Measurements from ENCODE around the gene ST14. TPM values are rescaled to one million over a fixed set of nuclear protein-coding genes. Genes with fewer than 3 reads are reported as not detected.

Gene ST14
- total RNA-seq, 1 donor from 2014 or later: 0.10 TPM

DNA sequence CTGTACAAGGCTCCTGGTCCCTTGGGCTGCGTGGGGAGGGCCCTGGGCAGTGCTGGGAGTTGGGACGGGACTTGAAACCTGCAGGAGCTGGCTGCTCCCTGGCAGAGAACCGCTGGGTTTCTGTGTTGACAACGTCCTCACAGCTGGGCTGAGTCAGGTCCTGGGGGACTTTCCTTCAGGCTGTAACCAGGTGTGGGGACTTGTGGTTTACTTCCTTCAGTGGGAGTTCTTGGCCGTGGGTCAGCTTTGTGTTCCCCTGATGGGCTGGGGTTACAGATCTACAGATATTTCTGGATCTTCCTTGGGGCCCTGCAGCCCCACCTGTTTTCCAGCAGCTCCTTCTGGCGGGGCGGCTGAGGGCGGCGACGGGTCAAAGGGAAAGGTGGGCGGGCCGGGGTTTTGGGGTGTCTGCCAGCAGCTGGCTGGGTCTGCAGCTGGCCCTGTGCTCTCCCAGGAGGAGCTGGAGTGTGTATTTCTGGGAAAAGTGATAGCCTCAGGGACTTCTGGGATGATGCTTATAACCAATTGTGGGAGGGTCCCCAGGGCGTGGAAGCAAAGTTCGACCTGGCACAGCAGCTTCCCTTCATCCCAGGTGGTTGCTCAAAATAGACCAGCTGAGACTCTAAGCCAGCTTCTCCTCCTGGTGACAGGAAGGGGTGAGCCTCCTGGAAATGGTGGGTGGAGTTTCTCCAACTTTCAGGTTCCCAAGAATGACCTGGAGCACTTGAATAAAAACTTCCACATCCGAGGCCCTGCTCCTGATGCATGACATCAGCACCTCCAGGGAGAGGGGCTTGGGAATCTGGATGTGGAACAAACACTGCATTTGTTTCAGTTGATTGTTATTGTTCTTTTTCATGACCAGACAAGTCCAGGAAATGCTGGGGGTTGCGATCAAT is 19.1 kb downstream of the ST14 start:
- Mint-ChIP-seq H3K27me3 (ENCODE audit: low read depth) (no peaks in the 10 kb centered on the region), H3K4me1 (ENCODE audit: low read depth) (no peaks in the 10 kb centered on the region), H3K4me3 (ENCODE audit: unreplicated experiment) (no peak overlapping the region), H3K36me3 (ENCODE audit: low read depth) (no peaks in the 10 kb centered on the region), H3K9me3 (ENCODE audit: low read depth) (peaks cover 8% of the 10 kb centered on the region), H3K27ac (ENCODE audit: unreplicated experiment) (no peak overlapping the region)
- DNase-seq (ENCODE audit: low spot score): no peak
- no peak for TF ChIP-seq CTCF (IDR thresholded peaks at IDR 0.05)

GRCh38 chr11:130179396-130180306 is 20.1 kb downstream of the ST14 start:
- H3K9me3 Mint-ChIP-seq (ENCODE audit: low read depth): peaks cover 5% of the 10 kb centered on the region
- no peak overlapping the region for H3K4me3 Mint-ChIP-seq (ENCODE audit: unreplicated experiment)
- no peak for TF ChIP-seq CTCF (IDR thresholded peaks at IDR 0.05)
- DNase-seq (ENCODE audit: low spot score): no peak
- no peaks in the 10 kb centered on the region for H3K4me1 Mint-ChIP-seq (ENCODE audit: low read depth)
- H3K27me3 Mint-ChIP-seq (ENCODE audit: low read depth): peaks cover 2% of the 10 kb centered on the region
- no peak overlapping the region for H3K27ac Mint-ChIP-seq (ENCODE audit: unreplicated experiment)
- H3K36me3 Mint-ChIP-seq (ENCODE audit: low read depth): no peaks in the 10 kb centered on the region

GRCh38 chr11:130180491-130180890 is 20.9 kb downstream of the ST14 start:
- H3K4me3 Mint-ChIP-seq (ENCODE audit: unreplicated experiment): no peak overlapping the region
- H3K4me1 Mint-ChIP-seq (ENCODE audit: low read depth): no peaks in the 10 kb centered on the region
- no peak overlapping the region for H3K27ac Mint-ChIP-seq (ENCODE audit: unreplicated experiment)
- TF ChIP-seq CTCF (IDR thresholded peaks at IDR 0.05): no peak
- H3K36me3 Mint-ChIP-seq (ENCODE audit: low read depth): no peaks in the 10 kb centered on the region
- H3K9me3 Mint-ChIP-seq (ENCODE audit: low read depth): peaks cover 5% of the 10 kb centered on the region
- no peak for DNase-seq (ENCODE audit: low spot score)
- peaks cover 2% of the 10 kb centered on the region for H3K27me3 Mint-ChIP-seq (ENCODE audit: low read depth)

DNA sequence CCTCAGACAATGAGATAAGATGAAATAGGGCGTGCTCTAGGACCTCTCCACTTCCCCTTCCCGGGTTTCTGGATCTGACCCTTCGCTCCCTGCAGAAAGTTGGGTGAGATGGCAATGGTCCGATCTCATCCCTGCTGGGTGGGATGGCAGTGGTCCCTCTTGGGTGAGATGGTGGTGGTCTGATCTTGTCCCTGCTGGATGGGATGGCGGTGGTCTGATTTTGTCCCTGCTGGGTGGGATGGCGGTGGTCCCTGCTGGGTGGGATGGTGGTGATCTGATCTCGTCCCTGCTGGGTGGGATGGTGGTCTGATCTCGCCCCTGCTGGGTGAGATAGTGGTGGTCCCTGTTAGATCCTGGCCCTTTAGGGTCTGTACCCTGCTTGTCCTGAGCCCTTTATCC is 21.3 kb downstream of the ST14 start:
- no peak for DNase-seq (ENCODE audit: low spot score)
- Mint-ChIP-seq H3K4me3 (ENCODE audit: unreplicated experiment) (no peak overlapping the region), H3K27ac (ENCODE audit: unreplicated experiment) (no peak overlapping the region)

More for the DNA sequence above, 21.3 kb downstream of the ST14 start:
- Mint-ChIP-seq H3K4me1 (ENCODE audit: low read depth) (no peaks in the 10 kb centered on the region), H3K36me3 (ENCODE audit: low read depth) (no peaks in the 10 kb centered on the region), H3K27me3 (ENCODE audit: low read depth) (peaks cover 2% of the 10 kb centered on the region), H3K9me3 (ENCODE audit: low read depth) (peaks cover 5% of the 10 kb centered on the region)
- TF ChIP-seq CTCF (IDR thresholded peaks at IDR 0.05): no peak

Measured in chondrocyte (in vitro differentiated cells).